HCT116 (cell line): ENCODE data around the gene CEACAM1.

Experiments used
- CTCF ChIP-seq, 3 experiments: fragments of 200-600 bp in 1 of 3; sonication (generic) in 1 of 3; IDR thresholded peaks in 2 of 3; conservative IDR thresholded peaks in 1 of 3; 2 replicates each; pipeline ENCODE4 v1.5.1; 2012 to 2017; ENCODE audit warnings: low read depth in 2 of 3, low read length in 2 of 3, antibody characterized with exemption in 1 of 3, borderline replicate concordance in 1 of 3, control low read depth in 1 of 3, mild to moderate bottlenecking in 1 of 3, mixed read lengths in 1 of 3, mixed run types in 1 of 3, moderate library complexity in 1 of 3; ENCODE audit not compliant: insufficient read depth in 1 of 3
- EZH2 ChIP-seq: fragments of 200-600 bp; sonication (generic); IDR thresholded peaks from 2 replicates; pipeline ENCODE4 v1.6.1; 2017; ENCODE audit warnings: antibody characterized with exemption, mixed run types
- EZH2phosphoT487 ChIP-seq: fragments of 200-600 bp; IDR thresholded peaks from 2 replicates; pipeline ENCODE4 v1.6.1; 2018; ENCODE audit warnings: antibody characterized with exemption, borderline replicate concordance
- POLR2AphosphoS5 ChIP-seq: IDR thresholded peaks from 2 replicates; pipeline ENCODE4 v1.6.1; 2011; ENCODE audit warnings: mild to moderate bottlenecking, low read depth, low read length, moderate library complexity

- TF ChIP-seq CTCF (IDR thresholded peaks at IDR 0.05 in 2 of 3, conservative IDR thresholded peaks at IDR 0.05 in 1 of 3; ENCODE audit: borderline replicate concordance in 1 of 3, insufficient read depth in 1 of 3, low read depth in 2 of 3, low read length in 2 of 3) (no peak), EZH2 (no peak), POLR2AphosphoS5 (no peak), EZH2phosphoT487 (no peak)
Observed at GRCh38 chr19:42573642-42574041, 45.4 kb upstream of the CEACAM1 start.
